T follicular helper cell (primary cell): Measurements from ENCODE around the gene ITK.

ENCODE experiments used
- DNase-seq: peaks from one replicate; pipeline ENCODE4 v3.0.0-alpha.2; 2020; ENCODE audit warnings: low read depth

The ITK gene

GRCh38 chr5:157245886-157246285 lies 65.2 kb downstream of the ITK start:
- DNase-seq = no peak

GRCh38 chr5:157247267-157247666 lies 66.6 kb downstream of the ITK start:
- no peak for DNase-seq

DNA sequence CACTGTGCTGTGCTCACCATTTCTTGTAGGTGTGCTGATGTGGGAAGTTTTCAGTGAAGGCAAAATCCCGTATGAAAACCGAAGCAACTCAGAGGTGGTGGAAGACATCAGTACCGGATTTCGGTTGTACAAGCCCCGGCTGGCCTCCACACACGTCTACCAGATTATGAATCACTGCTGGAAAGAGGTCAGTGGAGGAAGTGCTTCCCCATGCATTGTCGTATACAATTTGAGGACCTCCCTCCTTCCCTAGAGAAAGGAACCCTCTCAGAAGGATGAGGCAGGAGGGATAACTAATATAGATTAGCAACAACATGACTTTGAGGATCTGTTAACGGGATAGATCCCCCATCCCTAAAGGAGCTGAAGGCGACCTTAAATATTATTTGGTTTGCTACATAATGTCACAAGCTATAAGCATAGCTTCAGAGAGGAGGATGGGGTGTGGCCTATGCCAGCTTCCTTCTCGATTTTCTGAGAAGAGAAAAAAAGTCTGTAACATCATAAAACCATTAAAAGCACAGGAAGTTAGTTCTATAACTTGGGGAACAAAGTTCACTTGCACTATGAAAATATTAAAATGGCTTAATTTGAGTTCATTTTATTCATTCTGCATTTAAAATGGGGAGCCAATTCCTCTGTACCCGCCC lies 68.3 kb downstream of the ITK start:
- DNase-seq = no peak

DNA sequence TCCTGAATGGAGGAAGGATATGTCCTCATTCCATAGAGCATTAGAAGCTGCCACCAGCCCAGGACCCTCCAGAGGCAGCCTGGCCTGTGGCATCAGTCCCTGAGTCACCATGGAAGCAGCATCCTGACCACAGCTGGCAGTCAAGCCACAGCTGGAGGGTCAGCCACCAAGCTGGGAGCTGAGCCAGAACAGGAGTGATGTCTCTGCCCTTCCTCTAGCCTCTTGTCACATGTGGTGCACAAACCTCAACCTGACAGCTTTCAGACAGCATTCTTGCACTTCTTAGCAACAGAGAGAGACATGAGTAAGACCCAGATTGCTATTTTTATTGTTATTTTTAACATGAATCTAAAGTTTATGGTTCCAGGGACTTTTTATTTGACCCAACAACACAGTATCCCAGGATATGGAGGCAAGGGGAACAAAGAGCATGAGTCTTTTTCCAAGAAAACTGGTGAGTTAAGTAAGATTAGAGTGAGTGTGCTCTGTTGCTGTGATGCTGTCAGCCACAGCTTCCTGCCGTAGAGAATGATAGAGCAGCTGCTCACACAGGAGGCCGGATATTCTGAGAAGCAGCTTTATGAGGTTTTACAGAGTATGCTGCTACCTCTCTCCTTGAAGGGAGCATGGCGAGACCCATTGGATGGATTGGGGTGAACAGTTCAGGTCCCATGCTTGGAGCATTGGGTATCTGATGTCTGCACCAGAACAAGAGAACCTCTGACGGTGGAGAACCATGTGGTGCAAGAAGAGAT lies 72.2 kb downstream of the ITK start:
- peak; percentile 44 for DNase-seq

GRCh38 chr5:157253547-157253946 lies 72.9 kb downstream of the ITK start:
- no peak for DNase-seq

- no peak for DNase-seq
Measured at GRCh38 chr5:157258450-157258849, 77.8 kb downstream of the ITK start.

DNA sequence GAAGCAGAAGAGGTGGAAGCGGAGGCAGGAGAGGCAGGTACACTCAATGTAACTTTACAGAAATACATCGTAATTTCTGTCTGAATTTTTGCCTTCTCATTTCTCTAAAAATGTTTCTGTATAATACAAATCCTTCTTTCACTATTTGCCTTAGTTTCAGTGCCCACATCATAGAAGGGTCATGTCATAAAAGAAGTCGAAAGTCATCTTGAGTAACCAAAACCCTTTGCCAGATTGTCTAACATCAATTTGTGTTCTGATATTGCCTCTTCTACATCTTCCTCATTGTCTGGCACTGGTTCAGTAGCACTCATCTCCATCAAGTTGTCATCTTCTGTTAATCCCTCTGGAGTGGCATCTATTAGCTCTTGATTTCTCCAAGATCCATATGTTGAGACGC lies 79.1 kb downstream of the ITK start:
- DNase-seq = no peak

GRCh38 chr5:157263496-157264090 lies 83.0 kb downstream of the ITK start:
- DNase-seq = no peak

DNA sequence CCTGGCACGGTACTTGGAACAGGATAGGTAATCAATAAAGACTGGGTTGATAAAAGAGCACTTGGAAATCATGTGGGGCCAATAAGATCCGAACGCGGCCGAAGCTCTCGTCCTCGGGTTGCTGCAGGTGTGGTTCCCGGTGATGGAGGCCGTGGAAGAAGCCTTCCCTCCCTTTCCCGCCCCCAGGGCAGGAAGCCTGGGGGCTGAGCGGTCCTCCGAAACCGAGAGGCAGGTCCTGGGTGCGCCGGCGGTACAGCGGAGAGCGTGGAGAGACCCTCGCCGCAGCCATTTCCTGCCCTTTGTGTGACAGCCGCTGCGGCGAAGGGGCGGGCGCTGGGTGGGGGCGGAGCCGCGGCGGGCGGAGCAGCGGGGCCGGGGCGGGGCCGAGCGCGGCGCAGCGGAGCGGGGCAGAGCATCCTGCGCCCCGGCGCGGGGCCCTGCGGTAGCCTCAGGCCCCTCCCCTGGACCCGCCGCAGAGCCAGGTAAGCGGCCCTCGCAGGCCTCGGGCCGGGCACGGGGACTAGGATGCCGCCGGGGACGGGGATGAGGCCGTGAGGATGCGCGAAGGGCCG lies 85.2 kb downstream of the ITK start, which contains the start of gene CYFIP2:
Gene CYFIP2 (plus strand): TSS at position 410 of the 572 bp plus-strand sequence. CDS start 19,239 bp downstream, outside the sequence.
- DNase-seq = peak; percentile 77

GRCh38 chr5:157266286-157267007 lies 85.8 kb downstream of the ITK start:
- DNase-seq = peak; percentile 38

DNA sequence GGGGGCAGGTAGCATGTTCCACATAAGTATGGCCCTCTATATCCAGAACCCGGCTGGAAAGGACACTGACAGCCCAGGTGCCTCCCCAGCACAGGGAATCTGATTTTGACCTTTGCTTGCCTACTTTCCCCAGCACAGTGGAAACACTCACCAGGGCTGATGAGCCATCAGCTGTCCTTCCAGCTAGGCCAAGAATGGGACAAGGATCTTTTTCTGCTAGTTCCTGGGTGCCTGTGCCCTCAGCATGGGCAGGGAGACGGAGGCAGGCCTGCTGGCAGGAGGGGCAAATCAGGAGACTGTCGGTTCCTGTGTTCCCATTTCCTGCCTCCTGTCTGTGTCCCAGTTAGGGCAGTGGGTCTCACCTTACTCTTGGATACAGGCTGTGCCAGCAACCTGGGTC lies 86.4 kb downstream of the ITK start:
- no peak for DNase-seq

GRCh38 chr5:157267761-157268480 lies 87.3 kb downstream of the ITK start:
- no peak for DNase-seq

- no peak for DNase-seq
Measured at GRCh38 chr5:157269165-157269671, 88.6 kb downstream of the ITK start.

GRCh38 chr5:157269761-157270272 lies 89.2 kb downstream of the ITK start:
- no peak for DNase-seq

- no peak for DNase-seq
Measured at GRCh38 chr5:157270771-157271170, 90.1 kb downstream of the ITK start.

DNA sequence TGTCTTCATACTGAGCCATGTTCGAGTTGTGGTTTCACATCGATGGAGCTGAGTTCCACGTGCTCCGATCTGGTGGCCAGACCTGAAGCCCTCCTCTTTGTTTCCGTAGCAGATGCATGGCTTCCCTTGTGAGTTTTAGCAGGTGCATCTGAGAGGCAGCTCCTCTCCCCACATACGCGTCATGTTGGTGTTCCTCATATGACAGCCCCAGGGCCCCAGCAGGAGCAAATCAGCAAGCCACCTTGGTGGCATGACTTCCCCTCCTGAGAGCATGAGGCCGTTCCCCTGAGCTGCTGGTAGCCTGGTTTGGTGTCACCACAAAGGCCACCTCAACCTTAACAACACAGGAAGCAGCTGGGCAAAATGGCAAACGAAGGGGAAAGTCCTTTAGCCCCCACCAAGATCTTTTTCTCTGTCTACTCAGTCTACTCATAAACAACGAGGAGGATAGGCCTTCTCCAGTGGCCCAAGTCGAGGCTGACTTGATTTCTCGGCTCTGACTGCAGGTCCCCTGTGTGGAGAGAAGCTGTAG lies 91.2 kb downstream of the ITK start:
- peak; percentile 84 for DNase-seq

GRCh38 chr5:157273131-157273556 lies 92.5 kb downstream of the ITK start:
- no peak for DNase-seq

DNA sequence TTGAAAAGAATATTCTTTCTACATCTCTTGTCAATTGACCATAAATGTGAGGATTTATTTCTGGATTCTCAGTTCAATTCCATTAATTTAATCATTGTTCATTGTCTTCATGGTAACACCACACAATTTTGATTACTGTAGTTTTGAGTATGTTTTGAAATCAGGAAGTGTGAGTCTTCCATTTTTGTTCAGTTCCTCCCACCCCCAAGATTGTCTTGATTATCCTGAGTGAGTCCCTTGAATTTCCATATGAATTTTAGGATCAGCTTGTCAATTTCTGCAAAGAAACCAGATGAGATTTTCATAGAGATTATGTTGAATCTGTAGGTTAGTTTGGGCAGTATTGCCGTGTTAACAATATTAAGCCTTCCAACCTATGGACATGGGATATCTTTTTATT lies 94.8 kb downstream of the ITK start:
- DNase-seq = no peak

- no peak for DNase-seq
Measured at GRCh38 chr5:157278319-157279037, 97.8 kb downstream of the ITK start.
